H1 (cell line): Measurements from ENCODE around the gene ATP6V1B1. TPM values are rescaled to one million over a fixed set of nuclear protein-coding genes. Genes with fewer than 3 reads are reported as not detected.

Experiments
- CBX5 ChIP-seq: fragments of 300-800, 300-1000 bp; sonication (generic); IDR thresholded peaks from 2 replicates; pipeline ENCODE4 v1.7.1; 2016; ENCODE audit warnings: antibody characterized with exemption, low read length, low read depth
- GTF2F1 ChIP-seq: IDR thresholded peaks from 2 replicates; pipeline ENCODE4 v1.6.1; 2012; ENCODE audit warnings: low read depth, low read length, improper control_type of control experiment, borderline replicate concordance
- NANOG ChIP-seq: IDR thresholded peaks from 2 replicates; pipeline ENCODE4 v1.6.1; 2011; ENCODE audit warnings: low read length, low read depth, mild to moderate bottlenecking, inconsistent platforms; ENCODE audit not compliant: insufficient read depth, poor library complexity, severe bottlenecking
- TEAD4 ChIP-seq: IDR thresholded peaks from 2 replicates; pipeline ENCODE4 v1.6.1; 2012; ENCODE audit warnings: low read depth, low read length, inconsistent platforms, mixed read lengths
- polyA plus RNA-seq, 7 experiments: library from polyadenylated mRNA; depleted of rRNA in 3 of 7; stranded (reverse) in 5 of 7; unstranded in 2 of 7; fragments of >200 nt in 5 of 7; fragments of 200-250 nt in 2 of 7; gene quantifications; 1 replicate in 5 of 7; 2 replicates in 1 of 7; 4 replicates in 1 of 7; pipeline versions ENCODE4 v1.2.1 to v1.2.3, GENCODE V29; 2011 to 2013; ENCODE audit warnings: missing spikeins in 2 of 7, mixed read lengths in 2 of 7
- total RNA-seq: library from RNA; stranded (reverse); fragmentation: NEBNext Ultra II Directional; extraction: Animal tissue kit (Norgen Biotek cat#: 25700); gene quantifications from 2 replicates; pipeline ENCODE4 v1.2.1, GENCODE V29; 2021
- TF ChIP-seq, protein P1 (sequence below): IDR thresholded peaks from 2 replicates; pipeline ENCODE4 v1.6.1; 2011; ENCODE audit warnings: low read depth, mild to moderate bottlenecking, low read length; ENCODE audit not compliant: insufficient read depth

Gene ATP6V1B1
- total and polyA plus RNA-seq, 2 of the 8 experiments (the other 6 are each of a cell fraction or from before 2014, with no cell fraction given), result not detected

DNA sequence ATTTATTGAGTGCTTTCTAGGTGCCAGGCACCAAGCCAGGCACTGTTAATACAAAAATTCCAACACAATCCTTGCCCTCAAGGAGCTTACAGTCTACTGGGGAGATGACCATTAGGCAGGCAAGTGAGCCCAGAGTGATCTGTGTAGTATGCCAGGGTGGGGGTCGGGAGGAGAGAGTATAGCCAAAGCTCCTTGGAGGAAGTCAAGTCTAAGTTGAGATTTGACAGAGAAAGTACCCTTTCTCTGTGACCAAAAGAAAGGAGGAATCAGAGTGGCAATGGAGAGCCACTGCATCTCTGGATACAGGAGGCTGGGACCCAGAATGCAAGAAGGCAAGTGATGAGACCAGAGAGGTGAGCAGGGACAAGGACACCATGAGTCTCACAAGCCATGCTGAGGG is 50.3 kb downstream of the ATP6V1B1 start (continued):
- TF ChIP-seq GTF2F1 (no peak), NANOG (no peak), TEAD4 (no peak), CBX5 (no peak)
- TF ChIP-seq, protein P1, sequence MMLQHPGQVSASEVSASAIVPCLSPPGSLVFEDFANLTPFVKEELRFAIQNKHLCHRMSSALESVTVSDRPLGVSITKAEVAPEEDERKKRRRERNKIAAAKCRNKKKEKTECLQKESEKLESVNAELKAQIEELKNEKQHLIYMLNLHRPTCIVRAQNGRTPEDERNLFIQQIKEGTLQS, result no peak
- TF ChIP-seq, all 59 proteins: peak for 0
